GM18951 (cell line): ENCODE data around the gene TLE7.

ENCODE experiments used
- POLR2A ChIP-seq: IDR thresholded peaks from 4 replicates; pipeline ENCODE4 v1.6.1; 2011; ENCODE audit warnings: mild to moderate bottlenecking; ENCODE audit not compliant: insufficient read length, insufficient read depth; ENCODE audit errors: extremely low read depth
- in situ Hi-C: fragments of 300-500 bp; cut with MboI; formaldehyde crosslinking; loops from one replicate; pipeline ENCODE4 v1.12.0; 2022; ENCODE audit warnings: low sequenced_read_pairs, mixed read lengths, inconsistent platforms; ENCODE audit not compliant: unreplicated experiment

Gene TLE7

DNA sequence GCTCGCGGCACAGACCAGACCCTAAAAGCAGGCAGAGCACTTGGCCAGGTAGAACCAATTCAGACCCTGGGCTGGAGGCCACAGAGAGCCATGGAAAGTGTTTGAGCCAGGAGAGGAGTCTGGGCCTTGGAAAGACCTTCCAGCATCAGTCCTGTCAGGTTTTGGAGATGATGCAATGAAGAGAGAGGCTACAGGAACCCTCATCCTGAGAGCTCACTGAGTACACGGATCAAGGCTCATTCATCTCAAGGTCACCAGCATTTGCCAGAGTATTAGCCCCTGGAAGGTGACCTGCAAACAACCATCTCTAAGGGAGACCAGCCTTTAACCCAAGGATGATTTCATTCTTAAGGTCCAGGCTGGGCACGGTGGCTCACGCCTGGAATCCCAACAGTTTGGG lies 27.8 kb downstream of the TLE7 start:
- in situ Hi-C loops: loop anchor here (25.0 kb wide), 1 partner anchor 198 kb away; no protein-coding TSS in a partner anchor
- TF ChIP-seq POLR2A: no peak

DNA sequence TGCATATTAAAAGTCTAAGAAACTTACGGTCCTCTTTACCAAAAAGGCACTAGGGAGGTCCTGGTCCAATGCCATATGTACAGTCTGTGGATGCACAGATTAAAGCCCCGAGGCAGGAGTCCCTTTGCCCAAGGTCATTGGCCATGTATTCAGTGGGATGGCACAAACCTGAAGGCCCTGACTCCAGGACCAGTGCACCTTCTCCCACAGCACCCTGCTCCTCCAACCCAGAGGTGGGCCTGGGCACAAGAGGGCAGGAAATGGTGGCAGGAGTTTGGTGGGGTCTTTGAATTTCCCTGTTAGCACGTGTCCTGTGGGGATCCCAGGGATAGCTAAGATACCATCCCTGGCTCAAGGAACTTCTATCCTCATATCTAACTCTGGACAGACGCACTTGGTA lies 28.5 kb downstream of the TLE7 start:
- TF ChIP-seq POLR2A: no peak
- in situ Hi-C loops: loop anchor here (25.0 kb wide), 1 partner anchor 199 kb away; no protein-coding TSS in a partner anchor

- TF ChIP-seq POLR2A: no peak
- in situ Hi-C loops: loop anchor here (25.0 kb wide), 1 partner anchor 200 kb away; no protein-coding TSS in a partner anchor
Measured at GRCh38 chr16:71412270-71413160, 29.3 kb downstream of the TLE7 start.

GRCh38 chr16:71410146-71410545 lies 31.7 kb downstream of the TLE7 start:
- TF ChIP-seq POLR2A: no peak
- in situ Hi-C loops: loop anchor here (25.0 kb wide), 1 partner anchor 202 kb away; no protein-coding TSS in a partner anchor

DNA sequence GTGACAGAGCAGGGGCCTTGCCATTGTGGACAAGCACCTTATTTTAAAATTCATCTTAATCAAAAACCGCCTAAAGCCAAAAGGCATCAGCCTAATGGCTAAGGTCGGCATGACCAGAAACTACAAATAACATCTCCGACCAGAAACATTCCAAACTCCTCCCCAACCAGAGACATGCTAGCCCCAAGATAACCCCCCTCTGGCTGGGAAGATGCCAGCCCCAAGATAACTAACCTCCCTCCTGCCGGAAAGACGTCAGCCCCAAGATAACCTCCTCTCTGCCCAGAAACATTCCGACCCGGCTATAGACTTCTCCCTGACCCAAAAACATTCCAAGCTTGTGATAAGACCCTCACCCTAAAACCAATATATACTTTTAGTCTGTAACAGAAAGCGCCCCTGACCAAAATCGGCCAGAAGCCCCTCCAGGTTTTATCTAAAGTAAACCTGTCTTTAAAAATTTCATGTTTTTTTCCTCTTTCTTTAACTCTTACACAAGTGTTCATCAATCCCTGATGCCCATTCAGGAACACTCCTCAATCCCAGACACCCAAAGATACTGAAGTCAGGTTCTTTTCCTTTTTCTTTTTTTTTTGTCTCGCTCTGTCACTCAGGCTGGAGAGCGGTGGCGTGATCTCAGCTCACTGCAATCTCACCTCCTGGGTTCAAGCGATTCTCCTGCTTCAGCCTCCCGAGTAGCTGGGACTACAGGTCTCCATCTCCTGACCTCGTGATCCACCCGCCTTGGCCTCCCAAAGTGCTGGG lies 32.7 kb downstream of the TLE7 start:
- in situ Hi-C loops: loop anchor here (25.0 kb wide), 1 partner anchor 203 kb away; no protein-coding TSS in a partner anchor
- TF ChIP-seq POLR2A: no peak

- no peak for TF ChIP-seq POLR2A
- in situ Hi-C loops: loop anchor here (25.0 kb wide), 1 partner anchor 204 kb away; no protein-coding TSS in a partner anchor
Measured at GRCh38 chr16:71408536-71408935, 33.3 kb downstream of the TLE7 start.

DNA sequence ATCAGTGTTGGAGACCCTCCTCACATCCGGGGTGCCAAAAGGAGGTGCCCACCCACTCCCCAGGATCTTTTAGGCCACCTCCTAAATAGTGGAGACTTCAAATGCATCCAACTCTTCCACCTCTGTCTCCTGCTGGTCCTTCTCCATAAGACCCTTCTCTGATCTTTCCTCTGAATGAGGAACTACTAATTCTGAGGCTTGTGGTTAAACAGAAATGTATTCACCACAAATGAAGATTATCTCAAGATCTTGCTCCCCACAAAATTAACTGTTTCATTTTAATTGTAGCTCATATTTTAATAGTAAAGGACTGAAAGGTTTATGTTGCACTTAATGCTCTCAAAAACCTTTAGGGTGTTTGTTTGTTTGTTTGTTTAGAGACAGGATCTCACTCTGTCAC lies 34.1 kb downstream of the TLE7 start:
- in situ Hi-C loops: loop anchor here (25.0 kb wide), 1 partner anchor 205 kb away; no protein-coding TSS in a partner anchor
- TF ChIP-seq POLR2A: no peak

- in situ Hi-C loops: loop anchor here (25.0 kb wide), 1 partner anchor 206 kb away; no protein-coding TSS in a partner anchor
- no peak for TF ChIP-seq POLR2A
Measured at GRCh38 chr16:71406724-71407123, 35.1 kb downstream of the TLE7 start.

GRCh38 chr16:71406316-71406715 lies 35.5 kb downstream of the TLE7 start:
- in situ Hi-C loops: loop anchor here (25.0 kb wide), 1 partner anchor 206 kb away; no protein-coding TSS in a partner anchor
- no peak for TF ChIP-seq POLR2A

GRCh38 chr16:71404364-71404763 lies 37.5 kb downstream of the TLE7 start:
- TF ChIP-seq POLR2A: no peak
- in situ Hi-C loops: loop anchor here (25.0 kb wide), 1 partner anchor 208 kb away; no protein-coding TSS in a partner anchor

- in situ Hi-C loops: loop anchor here (25.0 kb wide), 1 partner anchor 210 kb away; no protein-coding TSS in a partner anchor
Measured at GRCh38 chr16:71402674-71403073, 39.2 kb downstream of the TLE7 start.

DNA sequence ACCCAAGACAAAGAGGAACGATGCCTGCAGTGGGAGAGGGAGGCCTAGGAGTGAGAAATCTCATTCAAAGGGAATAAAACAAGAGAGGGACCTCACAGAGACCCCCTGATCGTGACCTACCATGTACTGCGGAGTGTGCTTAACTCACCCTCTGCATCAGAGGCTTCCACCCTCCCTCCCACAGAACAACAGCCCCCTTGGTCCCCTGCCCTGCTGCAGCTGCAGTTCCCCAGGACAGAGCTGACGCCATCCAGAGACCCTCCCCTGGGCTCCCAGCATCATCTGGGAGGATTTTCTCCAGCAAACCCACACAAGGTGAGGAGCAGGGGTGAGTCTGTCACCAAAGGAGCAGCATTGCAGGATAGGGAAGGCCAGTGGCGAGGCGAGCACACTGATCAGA lies 39.8 kb downstream of the TLE7 start:
- no peak for TF ChIP-seq POLR2A
- in situ Hi-C loops: loop anchor here (25.0 kb wide), 1 partner anchor 210 kb away; no protein-coding TSS in a partner anchor

More at GRCh38 chr16:71402674-71403073, 39.2 kb downstream of the TLE7 start:
- TF ChIP-seq POLR2A: no peak
